ENCODE data around the gene PAX5.

PAX5 gene

GRCh38 chr9:37036776-37037502 is 2.9 kb upstream of the PAX5 start:
- peak; percentile 58 for DNase-seq

- peak; percentile 13 for DNase-seq
Observed at GRCh38 chr9:37036371-37036775, 2.3 kb upstream of the PAX5 start.

GRCh38 chr9:37035648-37036370 is 1.7 kb upstream of the PAX5 start:
- DNase-seq, result no peak

GRCh38 chr9:37034938-37035647 is 1.0 kb upstream of the PAX5 start:
- DNase-seq, result no peak

- peak; percentile 60 for DNase-seq
Observed at GRCh38 chr9:37034305-37034937, 353 bp upstream of the PAX5 start.

- no peak for DNase-seq
Observed at GRCh38 chr9:37033141-37033540, 927 bp downstream of the PAX5 start.

- DNase-seq, result peak; percentile 18
Observed at GRCh38 chr9:37032713-37033112, 1.4 kb downstream of the PAX5 start.

GRCh38 chr9:37031902-37032301 is 2.2 kb downstream of the PAX5 start:
- DNase-seq, result no peak

GRCh38 chr9:37031081-37031480 is 3.0 kb downstream of the PAX5 start:
- no peak for DNase-seq

GRCh38 chr9:37030611-37030939 is 3.5 kb downstream of the PAX5 start:
- no peak for DNase-seq

- DNase-seq, result no peak
Observed at GRCh38 chr9:37029776-37030610, 4.1 kb downstream of the PAX5 start.

GRCh38 chr9:37029304-37029775 is 4.7 kb downstream of the PAX5 start:
- no peak for DNase-seq

- no peak for DNase-seq
Observed at GRCh38 chr9:37028420-37029031, 5.5 kb downstream of the PAX5 start.

GRCh38 chr9:37027582-37028419 is 6.3 kb downstream of the PAX5 start:
- DNase-seq, result peak; percentile 92

GRCh38 chr9:37026931-37027581 is 7.0 kb downstream of the PAX5 start:
- DNase-seq, result no peak

- no peak for DNase-seq
Observed at GRCh38 chr9:37026113-37026930, 7.7 kb downstream of the PAX5 start.

GRCh38 chr9:37025823-37026112 is 8.3 kb downstream of the PAX5 start:
- no peak for DNase-seq

- no peak for DNase-seq
Observed at GRCh38 chr9:37025071-37025822, 8.8 kb downstream of the PAX5 start.

- DNase-seq, result no peak
Observed at GRCh38 chr9:37017546-37017945, 16.5 kb downstream of the PAX5 start.

Data from CD4-positive, alpha-beta T cell treated with Interferon gamma for 1 hour (primary cell).